HG03108 (cell line): ENCODE results near the gene NUP214.
"Not testable (repeated sequence)": the region's sequence is repeated elsewhere in the genome, so short reads cannot be mapped to it uniquely, and the experiment has no call there.

Experiments
- ATAC-seq: cut with Tn5 transposase; IDR thresholded peaks from one replicate; pipeline ENCODE4 v1.9.1; 2021; ENCODE audit warnings: moderate library complexity; ENCODE audit not compliant: unreplicated experiment

Gene NUP214

GRCh38 chr9:131158673-131159072 lies 33.3 kb downstream of the NUP214 start:
- ATAC-seq, result not testable (repeated sequence)

GRCh38 chr9:131160416-131161112 lies 35.2 kb downstream of the NUP214 start:
- no peak for ATAC-seq

GRCh38 chr9:131161585-131161984 lies 36.2 kb downstream of the NUP214 start:
- ATAC-seq, result no peak

GRCh38 chr9:131162886-131163285 lies 37.5 kb downstream of the NUP214 start:
- ATAC-seq, result no peak

- ATAC-seq, result no peak
Measured at GRCh38 chr9:131165523-131165922, 40.1 kb downstream of the NUP214 start.

GRCh38 chr9:131167146-131167692 lies 41.8 kb downstream of the NUP214 start:
- ATAC-seq, result no peak

GRCh38 chr9:131167936-131168335 lies 42.5 kb downstream of the NUP214 start:
- ATAC-seq, result no peak

GRCh38 chr9:131169563-131170240 lies 44.3 kb downstream of the NUP214 start:
- ATAC-seq, result no peak

- ATAC-seq, result no peak
Measured at GRCh38 chr9:131173995-131174394, 48.6 kb downstream of the NUP214 start.

- ATAC-seq, result no peak
Measured at GRCh38 chr9:131174681-131175239, 49.4 kb downstream of the NUP214 start.

- no peak for ATAC-seq
Measured at GRCh38 chr9:131177898-131178297, 52.5 kb downstream of the NUP214 start.

GRCh38 chr9:131178382-131178781 lies 53.0 kb downstream of the NUP214 start:
- no peak for ATAC-seq

GRCh38 chr9:131178926-131179325 lies 53.5 kb downstream of the NUP214 start:
- no peak for ATAC-seq

GRCh38 chr9:131179561-131180219 lies 54.3 kb downstream of the NUP214 start:
- no peak for ATAC-seq

- ATAC-seq, result no peak
Measured at GRCh38 chr9:131180454-131180853, 55.1 kb downstream of the NUP214 start.

GRCh38 chr9:131181091-131181681 lies 55.8 kb downstream of the NUP214 start:
- ATAC-seq, result no peak

GRCh38 chr9:131185924-131186323 lies 60.5 kb downstream of the NUP214 start:
- no peak for ATAC-seq

- ATAC-seq, result no peak
Measured at GRCh38 chr9:131186622-131187021, 61.2 kb downstream of the NUP214 start.

- ATAC-seq, result no peak
Measured at GRCh38 chr9:131187957-131188356, 62.6 kb downstream of the NUP214 start.

- ATAC-seq, result no peak
Measured at GRCh38 chr9:131188976-131189375, 63.6 kb downstream of the NUP214 start.

- no peak for ATAC-seq
Measured at GRCh38 chr9:131190191-131190590, 64.8 kb downstream of the NUP214 start.
